Body of pancreas (tissue), 4 donors: ENCODE results near the gene TTC16. TPM values are rescaled to one million over a fixed set of nuclear protein-coding genes. Genes with fewer than 3 reads are reported as not detected.

Experiments
- ATAC-seq: fragments of 150-250 bp; one replicate; pipeline ENCODE4 v1.9.1; 2016
- DNase-seq, 4 donors: peaks; one replicate each; pipeline ENCODE4 v3.0.0-alpha.2; 2019
- H3K27ac ChIP-seq, 4 donors: fragments of 200-600 bp; sonication (generic); 1 replicate in 3 of 4; 2 replicates in 1 of 4; pipeline versions ENCODE4 v1.5.1 to v1.6.1; 2016 to 2019; ENCODE audit warnings: mild to moderate bottlenecking in 1 of 4, mixed read lengths in 1 of 4, moderate library complexity in 1 of 4
- H3K27me3 ChIP-seq, 2 donors: fragments of 200-600 bp; sonication (generic); one replicate each; pipeline ENCODE4 v1.6.0; 2016; ENCODE audit warnings: mild to moderate bottlenecking in 1 of 2
- H3K36me3 ChIP-seq, 2 donors: fragments of 200-600 bp; sonication (generic); replicated peaks in 1 of 2; 2 replicates each; pipeline ENCODE4 v1.5.1; 2016; ENCODE audit warnings: low read depth in 2 of 2; ENCODE audit not compliant: insufficient read depth in 1 of 2
- H3K4me1 ChIP-seq: fragments of 200-600 bp; sonication (generic); one replicate; pipeline ENCODE4 v1.6.0; 2016
- H3K4me3 ChIP-seq, 2 donors: fragments of 200-600 bp; sonication (generic); 1 replicate in 1 of 2; 2 replicates in 1 of 2; pipeline ENCODE4 v1.5.1; 2016 to 2019
- H3K9me3 ChIP-seq, 3 donors: fragments of 200-600 bp; sonication (generic); 1 replicate in 2 of 3; 2 replicates in 1 of 3; pipeline ENCODE4 v1.5.1; 2016
- CTCF ChIP-seq, 7 experiments: fragments of 450-650 bp in 4 of 7; fragments of 200-600 bp in 3 of 7; sonication (generic) in 3 of 7; IDR thresholded peaks; one replicate each; pipeline ENCODE4 v1.5.1; 2016 to 2019; ENCODE audit warnings: antibody characterized with exemption in 7 of 7
- POLR2A ChIP-seq, 3 donors: fragments of 450-650 bp; IDR thresholded peaks; one replicate each; pipeline ENCODE4 v1.6.1; 2016; ENCODE audit warnings: antibody characterized with exemption in 3 of 3, mild to moderate bottlenecking in 2 of 3
- WGBS, 2 donors: methylation state at CpG; one replicate each; pipeline ENCODE4 v1.1.5; 2017; 5-methylcytosine and 5-hydroxymethylcytosine counted together
- intact Hi-C: fragments of 100-400 bp; cut with DNase I; formaldehyde crosslinking; loops from one replicate; pipeline ENCODE4 v1.15.1; 2023
- total RNA-seq, 2 donors: library from RNA; depleted of rRNA; stranded (reverse); fragments of >200 nt; gene quantifications; one replicate each; pipeline ENCODE4 v1.1.0, GENCODE V29; 2016

The TTC16 gene
- total RNA-seq, 2 donors from 2014 or later = under 0.01 to 0.52 TPM

DNA sequence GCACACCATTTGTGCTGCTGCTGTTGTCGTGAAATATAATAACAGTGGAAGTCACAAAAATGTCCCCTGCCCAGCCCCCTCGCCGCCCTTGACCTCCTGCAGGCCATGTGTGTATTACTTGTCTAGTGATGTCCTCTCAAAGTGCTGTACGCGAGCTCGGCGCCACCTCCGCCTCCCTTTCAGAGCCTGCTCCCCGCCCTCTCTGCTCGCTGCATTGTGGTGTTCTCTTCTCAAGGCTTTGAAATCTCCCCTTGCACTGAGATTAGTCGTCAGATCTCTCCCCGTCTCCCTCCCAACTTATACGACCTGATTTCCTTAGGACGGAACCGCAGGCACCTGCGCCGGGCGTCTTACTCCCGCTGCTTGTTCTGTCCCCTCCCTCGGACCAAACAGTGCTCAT is 23.8 kb upstream of the TTC16 start:
- 88 to 90% methylated on average over 20 of the region's 20 CpGs for WGBS, 2 donors
- H3K9me3 ChIP-seq = no peaks in the 10 kb centered on the region
- no peak overlapping the region for H3K4me3 ChIP-seq
- H3K4me1 ChIP-seq = no peaks in the 10 kb centered on the region
- no peaks in the 10 kb centered on the region for H3K36me3 ChIP-seq
- DNase-seq (no peak), ATAC-seq (no peak)
- no peaks in the 10 kb centered on the region for H3K27me3 ChIP-seq
- intact Hi-C loops = no loop called here
- no peak for TF ChIP-seq POLR2A (IDR thresholded peaks at IDR 0.05)
- TF ChIP-seq CTCF (IDR thresholded peaks at IDR 0.05) = no peak
- H3K27ac ChIP-seq = no peak overlapping the region

DNA sequence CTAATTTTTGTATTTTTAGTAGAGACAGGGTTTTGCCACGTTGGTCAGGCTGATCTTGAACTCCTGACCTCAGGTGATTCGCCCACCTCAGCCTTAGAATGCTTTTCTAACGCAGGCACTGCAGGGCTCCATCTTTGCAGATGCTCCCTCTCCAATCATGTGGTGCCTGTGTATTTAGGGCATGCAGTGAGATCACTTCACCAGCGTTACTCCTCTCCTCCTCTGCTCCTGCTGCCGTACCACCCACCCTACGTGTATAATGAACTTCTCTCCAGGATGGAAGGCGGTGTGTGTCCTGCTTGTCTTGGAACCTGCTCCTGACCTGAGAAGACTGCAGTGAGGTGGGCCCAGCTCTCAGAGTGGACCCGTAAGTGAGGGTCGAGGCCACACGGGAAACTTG is 22.7 kb upstream of the TTC16 start:
- no peak for TF ChIP-seq CTCF (IDR thresholded peaks at IDR 0.05)
- TF ChIP-seq POLR2A (IDR thresholded peaks at IDR 0.05) = no peak
- H3K27ac ChIP-seq = no peak overlapping the region
- WGBS, 2 donors = 91% methylated on average over 10 of the region's 10 CpGs

DNA sequence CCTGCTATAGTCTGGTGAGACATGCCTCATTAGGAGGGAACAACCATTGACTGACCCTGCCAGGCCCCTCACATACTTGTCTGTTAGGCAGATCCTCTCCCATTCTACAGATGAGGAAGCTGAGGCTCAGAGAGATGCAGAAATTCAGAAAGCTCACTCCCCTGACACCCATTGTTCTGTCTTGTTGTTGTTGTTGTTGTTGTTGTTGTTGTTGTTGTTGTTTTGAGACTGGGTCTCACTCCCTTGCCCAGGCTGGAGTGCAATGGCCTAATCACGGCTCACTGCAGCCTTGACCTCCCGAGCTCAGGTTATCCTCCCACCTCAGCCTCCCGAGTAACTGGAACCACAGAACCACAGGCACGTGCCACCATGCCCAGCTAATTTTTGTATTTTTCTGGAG is 22.2 kb upstream of the TTC16 start:
- Histone ChIP-seq H3K4me3 (no peak overlapping the region), H3K9me3 (no peaks in the 10 kb centered on the region), H3K4me1 (no peaks in the 10 kb centered on the region), H3K27me3 (no peaks in the 10 kb centered on the region), H3K36me3 (no peaks in the 10 kb centered on the region), H3K27ac (no peak overlapping the region)
- ATAC-seq (no peak), DNase-seq (no peak)
- intact Hi-C loops = no loop called here
- no peak for TF ChIP-seq CTCF (IDR thresholded peaks at IDR 0.05)
- no peak for TF ChIP-seq POLR2A (IDR thresholded peaks at IDR 0.05)
- 85 to 87% methylated on average over 4 of the region's 4 CpGs for WGBS, 2 donors

More for the DNA sequence above, 22.7 kb upstream of the TTC16 start:
- Histone ChIP-seq H3K27me3 (no peaks in the 10 kb centered on the region), H3K4me3 (no peak overlapping the region), H3K36me3 (no peaks in the 10 kb centered on the region), H3K4me1 (no peaks in the 10 kb centered on the region), H3K9me3 (no peaks in the 10 kb centered on the region)
- intact Hi-C loops = no loop called here
- ATAC-seq (no peak), DNase-seq (no peak)

DNA sequence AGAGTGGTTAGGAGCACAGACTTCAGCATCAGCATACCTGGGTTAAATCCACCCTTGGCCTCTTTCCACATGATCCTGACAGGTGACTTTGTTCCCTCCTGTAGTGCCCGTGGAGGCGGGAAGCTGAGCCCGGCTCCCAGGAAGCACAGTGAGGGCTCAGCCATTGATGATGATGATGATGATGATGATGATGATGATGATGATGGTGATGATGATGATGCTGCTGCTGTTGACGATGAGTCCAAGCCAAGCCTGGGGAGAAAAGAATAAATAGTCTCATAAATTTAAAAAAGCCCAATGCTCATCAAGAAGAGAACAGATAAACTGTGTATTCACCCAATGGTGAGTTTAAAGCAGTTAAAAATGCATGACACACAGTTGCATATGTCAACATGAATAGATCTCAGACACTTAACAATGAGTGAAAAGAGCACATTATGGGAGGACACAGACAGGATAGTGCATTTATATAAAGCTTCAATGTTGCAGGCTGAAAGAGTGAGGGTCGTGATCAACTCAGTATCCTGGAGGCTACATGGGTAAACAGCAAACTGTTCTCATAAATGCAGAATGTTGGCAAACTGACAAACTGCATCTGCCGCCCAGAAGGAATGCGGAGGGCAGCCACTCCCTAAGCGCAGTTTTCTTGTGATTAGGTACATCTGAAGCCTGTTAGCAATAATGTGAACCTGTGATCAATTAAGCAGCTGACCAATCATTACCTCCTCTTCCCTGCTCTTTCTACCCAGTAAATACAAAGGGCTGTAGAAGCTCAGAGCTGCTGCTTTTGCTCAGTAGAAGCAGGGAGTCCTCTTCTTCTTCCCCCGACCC is 20.8 kb upstream of the TTC16 start:
- ATAC-seq (no peak), DNase-seq (no peak)
- no peaks in the 10 kb centered on the region for H3K9me3 ChIP-seq
- no peak overlapping the region for H3K4me3 ChIP-seq
- intact Hi-C loops = no loop called here
- 69 to 71% methylated on average over 9 of the region's 9 CpGs for WGBS, 2 donors
- no peaks in the 10 kb centered on the region for H3K36me3 ChIP-seq
- no peak overlapping the region for H3K27ac ChIP-seq
- peaks cover 12% of the 10 kb centered on the region for H3K4me1 ChIP-seq
- H3K27me3 ChIP-seq = no peaks in the 10 kb centered on the region
- TF ChIP-seq POLR2A (IDR thresholded peaks at IDR 0.05) (no peak), CTCF (IDR thresholded peaks at IDR 0.05) (no peak)

DNA sequence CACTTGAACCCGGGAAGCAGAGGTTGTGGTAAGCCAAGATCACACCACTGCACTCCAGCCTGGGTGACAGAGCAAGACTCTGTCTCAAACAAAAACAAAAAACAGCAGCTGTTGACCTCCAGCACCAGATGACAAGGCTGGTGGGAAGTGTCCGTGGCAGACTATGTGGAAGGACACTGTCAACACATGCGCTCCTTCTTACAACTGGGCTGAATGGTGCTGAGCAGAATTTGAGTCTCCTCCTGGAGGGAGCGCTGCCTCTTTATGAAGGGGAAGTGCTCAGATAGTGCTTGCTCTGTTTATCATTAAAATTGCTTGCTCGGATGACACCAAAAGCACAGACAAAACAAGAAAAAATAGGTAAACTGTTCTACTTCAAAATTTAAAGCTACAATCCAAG is 18.3 kb upstream of the TTC16 start:
- DNase-seq (no peak), ATAC-seq (no peak)
- no peak overlapping the region for H3K27ac ChIP-seq
- H3K4me3 ChIP-seq = no peak overlapping the region
- H3K9me3 ChIP-seq = no peaks in the 10 kb centered on the region
- intact Hi-C loops = no loop called here
- no peak for TF ChIP-seq CTCF (IDR thresholded peaks at IDR 0.05)
- no peaks in the 10 kb centered on the region for H3K36me3 ChIP-seq
- WGBS, 2 donors = 82 to 83% methylated on average over 4 to 5 of the region's 5 CpGs
- H3K27me3 ChIP-seq = no peaks in the 10 kb centered on the region
- peaks cover 28% of the 10 kb centered on the region for H3K4me1 ChIP-seq
